IMR-90 (cell line): ENCODE data around the gene DRC7. TPM values are rescaled to one million over a fixed set of nuclear protein-coding genes. Genes with fewer than 3 reads are reported as not detected.

Experiments
- ATAC-seq: fragments of 200-7000 bp; cut with Tn5 transposase; 2 replicates; pipeline ENCODE4 v1.9.1; 2020; ENCODE audit warnings: low read depth, mild to moderate bottlenecking, moderate library complexity
- BruUV-seq: library from RNA; stranded (reverse); fragments of 400-500 nt; replicated peaks from 2 replicates; lab custom pipeline; 2021; lab: Mats Ljungman, UMichigan
- CTCF ChIA-PET: fragments of 300-600 bp; formaldehyde crosslinking; extraction: SDS; loops from one replicate; lab custom pipeline; 2021; ENCODE audit warnings: antibody characterized with exemption; lab: Yijun Ruan, JAX
- POLR2A ChIA-PET: fragments of 300-600 bp; sonication (Branson Sonifier 250); formaldehyde crosslinking; loops from one replicate; lab custom pipeline; 2022; ENCODE audit warnings: antibody characterized with exemption; ENCODE audit not compliant: unreplicated experiment; lab: Charles Lee
- DNase-seq: peaks from one replicate; pipeline ENCODE4 v3.0.0; 2013
- H2AFZ ChIP-seq: replicated peaks from 2 replicates; pipeline ENCODE3; 2013; ENCODE audit warnings: low read length, mild to moderate bottlenecking; ENCODE audit not compliant: poor library complexity
- H2AK5ac ChIP-seq: 2 replicates; pipeline ENCODE4 v1.6.1; 2013; ENCODE audit warnings: low read depth, low read length, inconsistent platforms
- H2AK9ac ChIP-seq: replicated peaks from 2 replicates; pipeline ENCODE3; 2013; ENCODE audit warnings: mild to moderate bottlenecking, low read depth, low read length, moderate library complexity; ENCODE audit not compliant: poor library complexity
- H2BK120ac ChIP-seq: 2 replicates; pipeline ENCODE4 v1.6.1; 2013; ENCODE audit warnings: low read depth, low read length, inconsistent platforms
- H2BK15ac ChIP-seq: 3 replicates; pipeline ENCODE4 v1.6.1; 2013; ENCODE audit warnings: low read depth, low read length, inconsistent platforms
- H2BK20ac ChIP-seq: 2 replicates; pipeline ENCODE4 v1.6.1; 2013; ENCODE audit warnings: low read depth, mild to moderate bottlenecking, inconsistent platforms, low read length, moderate library complexity
- H2BK5ac ChIP-seq: 2 replicates; pipeline ENCODE4 v1.6.1; 2013; ENCODE audit warnings: mild to moderate bottlenecking, low read depth, low read length, inconsistent platforms; ENCODE audit not compliant: poor library complexity, severe bottlenecking
- H3K14ac ChIP-seq: replicated peaks from 2 replicates; pipeline ENCODE4 v1.6.1; 2013; ENCODE audit warnings: low read depth, low read length, inconsistent platforms
- H3K18ac ChIP-seq: 2 replicates; pipeline ENCODE4 v1.6.1; 2013; ENCODE audit warnings: low read depth, low read length, control low read depth
- H3K23ac ChIP-seq: 2 replicates; pipeline ENCODE4 v1.6.1; 2013; ENCODE audit warnings: low read depth, low read length, inconsistent platforms
- H3K27ac ChIP-seq: 2 replicates; pipeline ENCODE4 v1.5.1; 2013; ENCODE audit warnings: mild to moderate bottlenecking, control low read depth, low read length; ENCODE audit not compliant: insufficient read depth
- H3K27me3 ChIP-seq: 2 replicates; pipeline ENCODE4 v1.6.1; 2013; ENCODE audit warnings: low read length; ENCODE audit not compliant: control insufficient read depth, insufficient read depth
- H3K36me3 ChIP-seq: 2 replicates; pipeline ENCODE4 v1.6.1; 2013; ENCODE audit warnings: low read length, mixed read lengths; ENCODE audit not compliant: control insufficient read depth, insufficient read depth
- H3K4ac ChIP-seq: 2 replicates; pipeline ENCODE4 v1.6.1; 2013; ENCODE audit warnings: low read depth, low read length, inconsistent platforms
- H3K4me1 ChIP-seq: 2 replicates; pipeline ENCODE4 v1.6.1; 2013; ENCODE audit warnings: low read length, mixed read lengths; ENCODE audit not compliant: control insufficient read depth, insufficient read depth
- H3K4me2 ChIP-seq: 2 replicates; pipeline ENCODE4 v1.6.1; 2013; ENCODE audit warnings: low read depth, mild to moderate bottlenecking, control low read depth, low read length, moderate library complexity
- H3K4me3 ChIP-seq: 2 replicates; pipeline ENCODE4 v1.5.1; 2013; ENCODE audit warnings: low read depth, mild to moderate bottlenecking, control low read depth, low read length, moderate library complexity; ENCODE audit not compliant: insufficient read depth
- H3K56ac ChIP-seq: 2 replicates; pipeline ENCODE4 v1.6.1; 2013; ENCODE audit warnings: low read length, inconsistent platforms; ENCODE audit not compliant: insufficient read depth; ENCODE audit errors: extremely low read depth
- H3K79me1 ChIP-seq, 2 experiments: 2 replicates each; pipeline ENCODE4 v1.6.1; 2013; ENCODE audit warnings: low read length in 2 of 2, inconsistent platforms in 1 of 2, low read depth in 1 of 2
- H3K9ac ChIP-seq: 2 replicates; pipeline ENCODE4 v1.6.1; 2013; ENCODE audit warnings: low read depth, low read length, control low read depth
- H3K9me1 ChIP-seq: 2 replicates; pipeline ENCODE4 v1.6.1; 2013; ENCODE audit warnings: low read length, inconsistent platforms; ENCODE audit not compliant: insufficient read depth
- H3K9me3 ChIP-seq: 2 replicates; pipeline ENCODE4 v1.6.1; 2013; ENCODE audit warnings: low read length; ENCODE audit not compliant: control insufficient read depth, insufficient read depth
- H4K20me1 ChIP-seq: 2 replicates; pipeline ENCODE4 v1.6.1; 2013; ENCODE audit warnings: low read length, inconsistent platforms; ENCODE audit not compliant: insufficient read depth
- H4K5ac ChIP-seq: 2 replicates; pipeline ENCODE4 v1.6.1; 2013; ENCODE audit warnings: mild to moderate bottlenecking, low read depth, low read length, control low read depth
- H4K8ac ChIP-seq, 2 experiments: 2 replicates each; pipeline ENCODE4 v1.6.1; 2013; ENCODE audit warnings: low read depth in 2 of 2, low read length in 2 of 2, control low read depth in 1 of 2, inconsistent platforms in 1 of 2
- H4K91ac ChIP-seq: 2 replicates; pipeline ENCODE4 v1.6.1; 2013; ENCODE audit warnings: low read depth, low read length, inconsistent platforms; ENCODE audit not compliant: insufficient read depth
- BHLHE40 ChIP-seq: fragments of 150-350 bp; IDR thresholded peaks from 2 replicates; pipeline ENCODE4 v1.6.1; 2016; ENCODE audit warnings: mild to moderate bottlenecking, low read depth, low read length
- CEBPB ChIP-seq: IDR thresholded peaks from 2 replicates; pipeline ENCODE4 v1.6.1; 2012; ENCODE audit warnings: low read depth, low read length, improper control_type of control experiment
- CHD1 ChIP-seq: IDR thresholded peaks from 2 replicates; pipeline ENCODE4 v1.6.1; 2012; ENCODE audit warnings: low read depth, low read length, improper control_type of control experiment
- ELK1 ChIP-seq: fragments of 150-350 bp; IDR thresholded peaks from 2 replicates; pipeline ENCODE4 v1.6.1; 2016; ENCODE audit warnings: low read depth, mild to moderate bottlenecking, low read length, moderate library complexity, borderline replicate concordance
- FOS ChIP-seq: fragments of 150-350 bp; IDR thresholded peaks from 2 replicates; pipeline ENCODE4 v1.6.1; 2016; ENCODE audit warnings: low read depth, low read length
- MAFK ChIP-seq: IDR thresholded peaks from 2 replicates; pipeline ENCODE4 v1.6.1; 2012; ENCODE audit warnings: low read depth, low read length, improper control_type of control experiment
- MAZ ChIP-seq: IDR thresholded peaks from 2 replicates; pipeline ENCODE4 v1.6.1; 2012; ENCODE audit warnings: low read depth, mild to moderate bottlenecking, low read length, improper control_type of control experiment, moderate library complexity, borderline replicate concordance
- MXI1 ChIP-seq: IDR thresholded peaks from 2 replicates; pipeline ENCODE4 v1.6.1; 2012; ENCODE audit warnings: low read depth, mild to moderate bottlenecking, low read length, moderate library complexity, borderline replicate concordance
- NFE2L2 ChIP-seq: fragments of 150-350 bp; IDR thresholded peaks from 2 replicates; pipeline ENCODE4 v1.6.1; 2016; ENCODE audit warnings: low read depth, mild to moderate bottlenecking, low read length
- POLR2A ChIP-seq: IDR thresholded peaks from 2 replicates; pipeline ENCODE4 v1.6.1; 2012; ENCODE audit warnings: mild to moderate bottlenecking, low read depth, low read length
- RAD21 ChIP-seq: IDR thresholded peaks from 2 replicates; pipeline ENCODE4 v1.6.1; 2012; ENCODE audit warnings: low read length, improper control_type of control experiment
- RCOR1 ChIP-seq: IDR thresholded peaks from 2 replicates; pipeline ENCODE4 v1.6.1; 2012; ENCODE audit warnings: mild to moderate bottlenecking, low read length, improper control_type of control experiment; ENCODE audit not compliant: insufficient replicate concordance
- SMC3 ChIP-seq: fragments of 150-350 bp; IDR thresholded peaks from 2 replicates; pipeline ENCODE4 v1.6.1; 2016; ENCODE audit warnings: low read depth, mild to moderate bottlenecking, antibody characterized with exemption, low read length, moderate library complexity
- WGBS, 2 experiments: methylation state at CpG; one replicate each; pipeline versions ENCODE4 v1.1.5 to v1.1.7; 2013; ENCODE audit warnings: missing lambda C conversion rate in 2 of 2; ENCODE audit not compliant: insufficient read length in 1 of 2; ENCODE audit errors: extremely low coverage in 2 of 2; 5-methylcytosine and 5-hydroxymethylcytosine counted together
- dilution Hi-C: fragments of 300-500 bp; cut with HindIII; formaldehyde crosslinking; loops from one replicate; pipeline ENCODE4 v1.14.3; 2018; ENCODE audit warnings: low sequenced_read_pairs; ENCODE audit not compliant: unreplicated experiment
- in situ Hi-C: fragments of 300-500 bp; cut with MboI; formaldehyde crosslinking; loops from 3 replicates; pipeline ENCODE4 v1.14.3; 2019; ENCODE audit warnings: low sequenced_read_pairs, inconsistent platforms, mixed read lengths
- intact Hi-C: fragments of 100-400 bp; cut with micrococcal nuclease; formaldehyde crosslinking; loops from 2 replicates; pipeline ENCODE4 v1.10.0; 2022
- polyA plus RNA-seq, 3 experiments: library from polyadenylated mRNA; depleted of rRNA; stranded (reverse); fragments of >200 nt; gene quantifications; 2 replicates each; pipeline ENCODE4 v1.2.3, GENCODE V29; 2012; ENCODE audit warnings: low replicate concordance in 1 of 3
- total RNA-seq: library from RNA; depleted of rRNA; stranded (reverse); fragments of >200 nt; gene quantifications from 2 replicates; pipeline ENCODE4 v1.2.3, GENCODE V29; 2012
- TF ChIP-seq, protein P1 (sequence below): conservative IDR thresholded peaks from 2 replicates; pipeline ENCODE4 v1.5.1; 2012; ENCODE audit warnings: mild to moderate bottlenecking, low read depth, low read length, improper control_type of control experiment
- TF ChIP-seq, protein P2 (sequence below): fragments of 150-350 bp; IDR thresholded peaks from 2 replicates; pipeline ENCODE4 v1.6.1; 2017; ENCODE audit warnings: mild to moderate bottlenecking, antibody characterized with exemption, low read length, low read depth

DRC7 gene
- total and polyA plus RNA-seq, 2 of the 4 experiments (the other 2 are of a cell fraction): not detected

- Histone ChIP-seq H3K18ac (no peak overlapping the region), H4K5ac (no peak overlapping the region), H3K79me1 (no peaks in the 10 kb centered on the region), H3K4me3 (no peak overlapping the region), H2BK5ac (no peak overlapping the region), H3K9me1 (no peaks in the 10 kb centered on the region), H3K9ac (no peak overlapping the region), H3K36me3 (no peaks in the 10 kb centered on the region), H2BK15ac (no peak overlapping the region), H2AK9ac (no peak overlapping the region), H3K27me3 (peaks cover 8% of the 10 kb centered on the region), H3K14ac (no peak overlapping the region), H3K4ac (no peak overlapping the region), H3K9me3 (no peaks in the 10 kb centered on the region), H2BK20ac (no peak overlapping the region), H2AK5ac (no peak overlapping the region), H4K8ac (no peak overlapping the region), H2AFZ (no peak overlapping the region), H3K27ac (no peak overlapping the region), H3K23ac (no peak overlapping the region), H2BK120ac (no peak overlapping the region), H4K91ac (no peak overlapping the region), H4K20me1 (no peaks in the 10 kb centered on the region), H3K56ac (no peak overlapping the region), H3K4me2 (no peak overlapping the region), H3K4me1 (no peaks in the 10 kb centered on the region)
- DNase-seq (no peak), ATAC-seq (no peak)
- intact Hi-C loops (no loop called here), dilution Hi-C loops (no loop called here), in situ Hi-C loops (no loop called here)
- ChIA-PET CTCF (no interaction called here), POLR2A (no interaction called here)
- TF ChIP-seq ELK1: no peak
- no peak for TF ChIP-seq POLR2A
- TF ChIP-seq MAFK: no peak
- no peak for TF ChIP-seq RCOR1
- no peak for TF ChIP-seq BHLHE40
- TF ChIP-seq MAZ: no peak
- TF ChIP-seq FOS: no peak
- TF ChIP-seq CEBPB: no peak
- TF ChIP-seq NFE2L2: no peak
- TF ChIP-seq, protein P1, sequence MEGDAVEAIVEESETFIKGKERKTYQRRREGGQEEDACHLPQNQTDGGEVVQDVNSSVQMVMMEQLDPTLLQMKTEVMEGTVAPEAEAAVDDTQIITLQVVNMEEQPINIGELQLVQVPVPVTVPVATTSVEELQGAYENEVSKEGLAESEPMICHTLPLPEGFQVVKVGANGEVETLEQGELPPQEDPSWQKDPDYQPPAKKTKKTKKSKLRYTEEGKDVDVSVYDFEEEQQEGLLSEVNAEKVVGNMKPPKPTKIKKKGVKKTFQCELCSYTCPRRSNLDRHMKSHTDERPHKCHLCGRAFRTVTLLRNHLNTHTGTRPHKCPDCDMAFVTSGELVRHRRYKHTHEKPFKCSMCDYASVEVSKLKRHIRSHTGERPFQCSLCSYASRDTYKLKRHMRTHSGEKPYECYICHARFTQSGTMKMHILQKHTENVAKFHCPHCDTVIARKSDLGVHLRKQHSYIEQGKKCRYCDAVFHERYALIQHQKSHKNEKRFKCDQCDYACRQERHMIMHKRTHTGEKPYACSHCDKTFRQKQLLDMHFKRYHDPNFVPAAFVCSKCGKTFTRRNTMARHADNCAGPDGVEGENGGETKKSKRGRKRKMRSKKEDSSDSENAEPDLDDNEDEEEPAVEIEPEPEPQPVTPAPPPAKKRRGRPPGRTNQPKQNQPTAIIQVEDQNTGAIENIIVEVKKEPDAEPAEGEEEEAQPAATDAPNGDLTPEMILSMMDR: no peak
- TF ChIP-seq RAD21: no peak
- no peak for TF ChIP-seq CHD1
- TF ChIP-seq, protein P2, sequence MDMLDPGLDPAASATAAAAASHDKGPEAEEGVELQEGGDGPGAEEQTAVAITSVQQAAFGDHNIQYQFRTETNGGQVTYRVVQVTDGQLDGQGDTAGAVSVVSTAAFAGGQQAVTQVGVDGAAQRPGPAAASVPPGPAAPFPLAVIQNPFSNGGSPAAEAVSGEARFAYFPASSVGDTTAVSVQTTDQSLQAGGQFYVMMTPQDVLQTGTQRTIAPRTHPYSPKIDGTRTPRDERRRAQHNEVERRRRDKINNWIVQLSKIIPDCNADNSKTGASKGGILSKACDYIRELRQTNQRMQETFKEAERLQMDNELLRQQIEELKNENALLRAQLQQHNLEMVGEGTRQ: no peak
- TF ChIP-seq MXI1: no peak
- no peak for TF ChIP-seq SMC3
- BruUV-seq: no TSS peak
- 80% methylated on average over 1 of the region's 5 CpGs; no CpG with 5 or more reads in 1 of the 2 experiments for WGBS, 2 experiments
These were observed 30.9 kb downstream of the DRC7 start for GRCh38 chr16:57725554-57725953.
